ENCODE measurements around the gene GALNTL6. TPM values are rescaled to one million over a fixed set of nuclear protein-coding genes. Genes with fewer than 3 reads are reported as not detected.

Gene GALNTL6
- total RNA-seq, 2 donors from 2014 or later = 0.08 TPM; not detected in 1

GRCh38 chr4:172675232-172675631, 862.0 kb downstream of the GALNTL6 start:
- no peaks in the 10 kb centered on the region for H3K4me1 ChIP-seq
- no peaks in the 10 kb centered on the region for H3K27me3 ChIP-seq
- no peaks in the 10 kb centered on the region for H3K9me3 ChIP-seq
- no peak overlapping the region for H3K4me3 ChIP-seq
- DNase-seq (ENCODE audit: low spot score) = no peak
- no peaks in the 10 kb centered on the region for H3K36me3 ChIP-seq
- TF ChIP-seq, protein P1, sequence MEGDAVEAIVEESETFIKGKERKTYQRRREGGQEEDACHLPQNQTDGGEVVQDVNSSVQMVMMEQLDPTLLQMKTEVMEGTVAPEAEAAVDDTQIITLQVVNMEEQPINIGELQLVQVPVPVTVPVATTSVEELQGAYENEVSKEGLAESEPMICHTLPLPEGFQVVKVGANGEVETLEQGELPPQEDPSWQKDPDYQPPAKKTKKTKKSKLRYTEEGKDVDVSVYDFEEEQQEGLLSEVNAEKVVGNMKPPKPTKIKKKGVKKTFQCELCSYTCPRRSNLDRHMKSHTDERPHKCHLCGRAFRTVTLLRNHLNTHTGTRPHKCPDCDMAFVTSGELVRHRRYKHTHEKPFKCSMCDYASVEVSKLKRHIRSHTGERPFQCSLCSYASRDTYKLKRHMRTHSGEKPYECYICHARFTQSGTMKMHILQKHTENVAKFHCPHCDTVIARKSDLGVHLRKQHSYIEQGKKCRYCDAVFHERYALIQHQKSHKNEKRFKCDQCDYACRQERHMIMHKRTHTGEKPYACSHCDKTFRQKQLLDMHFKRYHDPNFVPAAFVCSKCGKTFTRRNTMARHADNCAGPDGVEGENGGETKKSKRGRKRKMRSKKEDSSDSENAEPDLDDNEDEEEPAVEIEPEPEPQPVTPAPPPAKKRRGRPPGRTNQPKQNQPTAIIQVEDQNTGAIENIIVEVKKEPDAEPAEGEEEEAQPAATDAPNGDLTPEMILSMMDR (IDR thresholded peaks at IDR 0.05) = no peak
- no peak overlapping the region for H3K27ac ChIP-seq

DNA sequence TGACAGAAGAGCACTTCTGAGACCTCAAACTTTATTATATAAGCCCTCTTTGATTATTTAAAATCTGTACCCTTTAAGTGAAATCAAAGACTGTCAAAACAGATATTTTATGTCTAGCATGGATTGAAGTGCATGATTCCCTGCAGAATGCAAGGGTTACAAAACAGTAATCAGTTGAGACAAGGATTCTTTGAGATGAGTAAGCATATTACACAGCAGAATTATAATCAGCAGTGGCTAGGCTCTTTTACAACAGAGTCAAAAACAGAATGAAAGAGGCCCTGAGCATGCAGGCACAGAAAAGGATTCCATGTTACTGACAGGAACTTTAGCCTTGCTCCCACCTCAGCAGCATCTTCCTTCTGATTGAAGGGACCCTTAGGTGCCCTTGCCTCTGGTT, 867.5 kb downstream of the GALNTL6 start:
- no peaks in the 10 kb centered on the region for H3K27me3 ChIP-seq
- no peak overlapping the region for H3K27ac ChIP-seq
- no peak overlapping the region for H3K4me3 ChIP-seq
- DNase-seq (ENCODE audit: low spot score) = no peak
- H3K9me3 ChIP-seq = no peaks in the 10 kb centered on the region
- H3K36me3 ChIP-seq = no peaks in the 10 kb centered on the region
- no peaks in the 10 kb centered on the region for H3K4me1 ChIP-seq
- TF ChIP-seq, protein P1 (IDR thresholded peaks at IDR 0.05) = no peak

DNA sequence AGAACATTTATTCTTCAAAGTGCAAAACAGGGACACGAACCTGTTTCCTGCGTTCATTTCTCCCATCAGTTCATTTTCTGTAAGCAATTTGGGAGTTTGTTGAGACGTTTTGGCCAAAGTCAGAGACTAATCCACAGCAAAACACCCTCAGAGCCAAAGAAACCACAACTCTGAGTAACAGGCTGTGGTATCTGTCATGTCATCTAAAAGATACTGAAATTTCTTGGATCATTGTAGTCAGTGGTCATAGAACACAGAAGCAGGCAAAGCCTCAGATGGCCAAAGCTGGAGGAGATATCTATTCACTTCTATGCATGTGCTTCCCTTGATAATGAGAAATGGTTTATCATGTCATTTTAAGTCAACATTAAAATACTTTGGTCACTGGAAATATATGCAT, 869.8 kb downstream of the GALNTL6 start:
- no peak overlapping the region for H3K4me3 ChIP-seq
- H3K4me1 ChIP-seq = no peaks in the 10 kb centered on the region
- DNase-seq (ENCODE audit: low spot score) = no peak
- no peak overlapping the region for H3K27ac ChIP-seq
- no peaks in the 10 kb centered on the region for H3K27me3 ChIP-seq
- H3K36me3 ChIP-seq = no peaks in the 10 kb centered on the region
- TF ChIP-seq, protein P1 (IDR thresholded peaks at IDR 0.05) = no peak
- no peaks in the 10 kb centered on the region for H3K9me3 ChIP-seq

DNA sequence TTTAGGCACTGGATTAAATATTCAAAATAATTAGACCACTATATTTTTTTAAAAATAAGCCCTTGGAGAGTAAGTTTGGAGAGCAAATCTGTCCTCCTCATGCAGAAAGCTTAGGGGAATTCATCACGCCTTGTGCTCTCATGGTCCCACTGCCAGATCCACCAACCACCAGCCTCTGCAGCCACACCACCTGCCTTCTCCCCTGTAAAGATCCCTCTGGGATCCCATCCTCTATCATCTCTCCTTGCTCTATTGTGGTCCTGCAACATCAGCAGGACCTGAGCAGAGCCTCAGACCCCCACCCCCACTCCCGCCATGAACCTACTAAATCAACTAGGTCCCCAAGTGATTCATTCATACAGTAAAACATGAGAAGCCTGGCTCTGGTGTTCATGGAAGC, 872.8 kb downstream of the GALNTL6 start:
- Histone ChIP-seq H3K4me1 (no peaks in the 10 kb centered on the region), H3K36me3 (no peaks in the 10 kb centered on the region), H3K27me3 (no peaks in the 10 kb centered on the region), H3K9me3 (peaks cover 0 to 5% of the 10 kb centered on the region in 2 donors), H3K27ac (no peak overlapping the region), H3K4me3 (no peak overlapping the region)
- TF ChIP-seq, protein P1 (IDR thresholded peaks at IDR 0.05) = no peak
- no peak for DNase-seq (ENCODE audit: low spot score)

GRCh38 chr4:172688534-172688933, 875.3 kb downstream of the GALNTL6 start:
- no peak for DNase-seq (ENCODE audit: low spot score)
- Histone ChIP-seq H3K36me3 (no peaks in the 10 kb centered on the region), H3K27ac (no peak overlapping the region), H3K9me3 (peaks cover 0 to 13% of the 10 kb centered on the region in 2 donors), H3K4me1 (no peaks in the 10 kb centered on the region), H3K4me3 (no peak overlapping the region), H3K27me3 (no peaks in the 10 kb centered on the region)
- TF ChIP-seq, protein P1 (IDR thresholded peaks at IDR 0.05) = no peak

GRCh38 chr4:172691552-172691951, 878.3 kb downstream of the GALNTL6 start:
- Histone ChIP-seq H3K4me3 (no peak overlapping the region), H3K27me3 (no peaks in the 10 kb centered on the region), H3K9me3 (peaks cover 0 to 13% of the 10 kb centered on the region in 2 donors), H3K4me1 (no peaks in the 10 kb centered on the region), H3K36me3 (no peaks in the 10 kb centered on the region), H3K27ac (no peak overlapping the region)
- TF ChIP-seq, protein P1 (IDR thresholded peaks at IDR 0.05) = no peak
- DNase-seq (ENCODE audit: low spot score) = no peak
